NCI-H526 (cell line): Measurements from ENCODE around the gene ARVCF.
A peak's percentile ranks its signal among the peaks of the same experiment; 100 is the strongest.

Source experiments
- DNase-seq, 2 experiments: peaks; one replicate each; lab custom pipeline; 2025; lab: John Stamatoyannopoulos, UW

ARVCF gene

DNA sequence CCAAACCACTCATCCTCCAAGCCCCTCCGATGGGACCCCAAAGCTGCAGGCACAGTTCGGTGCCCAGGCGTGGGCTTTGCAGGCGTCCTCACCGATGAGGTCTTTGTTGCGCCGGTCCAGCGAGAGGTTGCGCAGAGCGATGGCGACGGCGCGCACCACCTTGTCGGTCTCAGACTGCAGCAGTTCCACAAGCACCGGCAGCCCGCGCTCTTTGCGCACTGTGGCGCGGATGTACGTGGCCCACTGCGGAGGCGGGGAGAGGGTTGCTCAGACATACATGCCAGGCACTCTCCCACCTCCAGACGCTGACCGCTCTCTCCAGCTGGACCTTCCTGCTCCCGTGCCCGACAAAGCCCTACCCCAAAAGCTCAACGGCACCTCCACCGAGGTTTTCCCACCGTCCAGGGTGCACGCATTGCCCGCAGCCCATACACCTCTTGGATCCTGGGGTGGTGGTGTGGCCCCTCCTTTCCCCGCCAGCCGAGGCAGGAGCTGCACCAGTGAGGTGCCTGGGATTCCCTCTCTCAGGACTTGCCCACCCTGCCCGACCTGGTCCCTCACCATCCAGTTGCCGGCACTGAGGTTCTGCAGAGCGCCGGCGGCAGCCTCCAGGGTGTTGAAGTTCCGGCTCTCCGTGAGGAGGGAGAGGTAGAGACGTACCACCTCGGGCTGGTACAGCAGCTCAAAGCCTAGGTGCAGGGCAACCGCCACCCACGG lies 42.9 kb downstream of the ARVCF start:
- no peak for DNase-seq

DNA sequence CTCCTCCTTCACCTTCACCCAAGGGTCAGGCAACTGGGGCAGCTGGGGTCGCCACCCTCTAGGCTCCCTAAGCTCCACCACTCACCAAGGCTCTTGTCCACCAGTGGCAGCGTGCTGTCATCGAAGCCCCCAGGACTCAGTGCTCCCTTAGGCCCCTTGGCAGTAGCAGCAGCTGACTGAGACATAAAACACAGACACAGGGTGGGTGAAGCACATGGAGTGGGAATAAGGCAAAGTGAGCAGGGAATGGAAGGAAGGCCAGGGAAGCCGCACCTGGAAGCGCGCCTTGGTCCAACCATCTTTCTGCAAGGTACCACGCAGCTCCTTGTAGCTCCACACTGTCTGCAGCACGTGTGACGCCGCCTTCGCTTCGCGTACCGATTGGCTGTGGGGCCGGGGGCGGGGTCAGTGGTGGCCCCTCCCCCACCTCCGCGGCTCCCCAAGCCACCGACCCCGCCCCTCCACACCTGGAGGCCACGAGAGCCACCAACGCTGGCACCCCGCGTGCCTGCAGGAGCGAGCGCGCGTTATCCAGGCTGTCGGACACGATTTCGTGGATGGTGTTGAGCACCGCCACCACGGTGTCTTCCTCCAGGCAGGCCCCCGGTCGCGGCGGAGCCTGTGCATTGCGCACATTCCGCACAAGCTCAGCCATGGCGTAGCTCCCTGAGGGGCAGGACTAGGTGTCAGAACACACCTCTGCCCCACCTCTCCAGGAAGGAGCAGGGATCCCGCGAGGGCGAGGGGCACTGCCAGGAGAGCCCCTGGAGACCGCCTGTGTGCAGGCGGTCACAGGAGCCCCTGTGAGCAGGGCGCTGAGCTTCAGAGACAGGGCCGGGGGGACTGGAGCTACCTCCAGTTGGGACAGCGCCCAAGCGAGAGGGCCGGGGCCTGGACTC lies 43.7 kb downstream of the ARVCF start:
- no peak for DNase-seq

DNA sequence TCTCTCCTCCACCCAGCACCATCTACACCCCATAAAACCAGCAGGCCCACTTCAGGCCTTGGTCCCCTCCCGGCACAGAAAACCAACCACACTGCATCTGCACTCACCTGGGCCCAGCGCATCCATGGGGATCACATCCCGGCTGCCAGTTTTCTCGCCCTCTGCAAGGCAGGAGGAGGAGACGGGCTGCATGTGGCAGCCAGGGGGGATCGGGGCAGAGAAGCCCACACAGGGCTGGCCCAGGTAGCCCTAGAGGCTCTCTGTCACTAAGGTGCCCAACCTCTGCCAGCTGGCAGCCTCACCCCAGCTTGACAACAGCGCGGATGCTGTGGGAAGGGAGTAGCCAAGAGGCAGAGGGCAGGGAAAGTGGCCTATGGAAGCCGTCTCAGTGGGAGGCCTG lies 44.4 kb downstream of the ARVCF start:
- DNase-seq, result no peak

DNA sequence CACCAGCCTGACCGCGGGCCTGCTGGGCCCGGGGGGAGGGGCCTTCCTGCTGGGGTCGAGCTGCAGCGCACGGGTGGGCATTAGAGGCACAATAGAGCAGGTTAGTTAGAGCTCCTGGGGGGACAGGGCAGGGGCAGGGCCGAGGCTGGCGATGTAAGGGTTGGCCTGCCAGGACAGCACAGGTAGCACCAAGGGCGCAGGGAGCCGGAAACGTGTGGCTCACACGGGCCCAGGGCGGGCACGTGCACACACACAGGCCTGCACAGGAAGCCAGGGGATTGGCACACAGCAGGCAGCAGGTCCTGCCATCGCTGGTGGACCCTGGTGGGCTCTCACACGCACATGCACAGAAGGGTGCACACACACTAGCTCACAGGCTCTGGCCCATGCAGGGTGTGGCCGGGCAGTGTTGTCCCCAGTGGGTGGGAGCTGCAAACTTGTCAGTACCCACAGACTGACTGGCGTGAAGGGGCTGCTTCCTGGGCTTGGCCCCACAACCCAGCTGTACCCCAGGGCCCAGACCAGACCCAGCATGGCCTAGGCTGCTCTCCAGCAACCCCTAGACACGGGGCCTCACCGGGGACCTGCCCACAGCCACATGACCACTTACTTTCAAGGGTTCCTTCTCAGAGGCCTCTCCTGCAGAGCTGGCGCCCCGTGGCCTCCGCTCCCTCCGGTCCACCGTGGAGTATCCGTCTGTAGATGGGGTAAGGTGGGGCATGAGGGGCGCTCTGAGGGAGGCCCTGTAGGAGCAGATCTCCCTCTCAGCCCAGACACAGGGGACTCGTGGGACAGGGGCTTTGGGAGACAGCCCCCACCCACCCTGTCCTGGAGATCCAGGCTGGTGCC lies 45.1 kb downstream of the ARVCF start:
- DNase-seq, result no peak

DNA sequence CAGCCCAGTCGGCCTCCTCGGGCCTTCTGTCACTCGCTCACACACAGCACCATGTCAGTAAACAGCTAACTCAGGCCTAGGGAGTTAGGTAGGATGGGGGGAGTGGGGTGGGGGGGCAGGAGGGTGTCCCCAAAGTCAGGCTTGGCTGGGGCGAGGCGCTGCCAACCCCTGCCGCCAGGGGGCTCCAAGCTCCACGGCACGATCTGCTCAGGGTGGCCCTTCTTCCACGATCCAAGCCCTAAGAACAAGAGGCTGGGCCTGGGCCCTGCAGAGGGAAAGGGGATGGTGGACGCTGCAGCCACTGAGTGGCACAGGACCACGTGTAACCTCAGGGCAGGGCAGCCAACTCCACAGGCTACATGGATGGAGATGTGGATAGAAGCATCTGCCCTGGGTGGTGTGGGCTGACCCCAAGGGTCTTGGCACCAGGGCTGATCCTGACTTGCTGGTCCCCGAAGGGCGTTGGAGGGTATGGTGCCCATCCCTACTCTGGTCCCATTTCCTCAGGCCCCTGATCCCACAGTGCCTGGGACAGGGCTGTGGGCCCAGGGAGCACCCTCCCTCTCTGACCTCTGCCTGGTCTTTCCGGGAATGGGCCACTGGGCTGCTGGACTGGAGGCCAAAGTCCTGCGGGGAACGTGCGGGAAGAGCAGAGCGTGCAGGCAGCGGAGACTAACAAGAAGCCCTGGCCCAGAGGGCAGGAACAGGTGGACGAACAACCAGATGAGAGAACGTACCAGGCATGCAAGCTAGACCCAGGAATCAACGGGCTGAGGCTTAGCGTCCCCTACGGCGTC lies 45.9 kb downstream of the ARVCF start:
- DNase-seq, result peak; percentile 21 to 60

DNA sequence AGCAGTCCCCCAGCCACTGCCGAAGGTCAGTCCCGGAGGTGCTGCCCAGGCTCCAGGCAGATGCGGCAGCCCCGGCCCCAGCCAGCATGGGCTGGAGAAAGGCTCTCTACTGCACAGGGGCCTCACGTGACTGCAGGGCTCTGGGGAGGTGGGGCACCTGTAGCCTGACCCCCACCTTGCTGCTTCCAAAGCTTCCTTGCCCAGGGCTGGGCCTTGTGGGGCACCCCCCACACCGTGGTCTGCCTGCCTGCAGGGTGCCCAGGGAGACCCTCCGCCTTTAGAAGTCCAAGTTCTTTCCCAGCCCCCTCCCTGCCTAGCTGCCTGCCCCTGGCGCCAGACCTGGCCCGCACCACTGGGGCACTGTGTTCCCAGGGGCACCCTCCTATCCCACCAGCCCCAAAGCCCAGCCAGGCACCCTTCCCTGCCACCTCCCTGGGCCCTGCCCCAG lies 46.6 kb downstream of the ARVCF start:
- no peak for DNase-seq

DNA sequence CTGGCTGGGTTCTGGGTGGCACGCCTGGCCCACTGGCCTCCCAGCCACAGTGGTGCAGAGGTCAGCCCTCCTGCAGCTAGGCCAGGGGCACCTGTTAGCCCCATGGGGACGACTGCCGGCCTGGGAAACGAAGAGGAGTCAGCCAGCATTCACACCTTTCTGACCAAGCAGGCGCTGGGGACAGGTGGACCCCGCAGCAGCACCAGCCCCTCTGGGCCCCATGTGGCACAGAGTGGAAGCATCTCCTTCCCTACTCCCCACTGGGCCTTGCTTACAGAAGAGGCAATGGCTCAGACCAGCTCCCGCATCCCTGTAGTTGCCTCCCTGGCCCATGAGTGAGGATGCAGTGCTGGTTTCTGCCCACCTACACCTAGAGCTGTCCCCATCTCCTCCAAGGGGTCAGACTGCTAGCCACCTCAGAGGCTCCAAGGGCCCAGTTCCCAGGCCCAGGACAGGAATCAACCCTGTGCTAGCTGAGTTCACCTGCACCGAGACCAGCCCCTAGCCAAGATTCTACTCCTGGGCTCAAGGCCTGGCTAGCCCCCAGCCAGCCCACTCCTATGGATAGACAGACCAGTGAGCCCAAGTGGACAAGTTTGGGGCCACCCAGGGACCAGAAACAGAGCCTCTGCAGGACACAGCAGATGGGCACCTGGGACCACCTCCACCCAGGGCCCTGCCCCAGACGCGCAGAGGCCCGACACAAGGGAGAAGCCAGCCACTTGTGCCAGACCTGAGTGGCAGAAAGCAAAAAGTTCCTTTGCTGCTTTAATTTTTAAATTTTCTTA lies 47.3 kb downstream of the ARVCF start:
- no peak for DNase-seq

DNA sequence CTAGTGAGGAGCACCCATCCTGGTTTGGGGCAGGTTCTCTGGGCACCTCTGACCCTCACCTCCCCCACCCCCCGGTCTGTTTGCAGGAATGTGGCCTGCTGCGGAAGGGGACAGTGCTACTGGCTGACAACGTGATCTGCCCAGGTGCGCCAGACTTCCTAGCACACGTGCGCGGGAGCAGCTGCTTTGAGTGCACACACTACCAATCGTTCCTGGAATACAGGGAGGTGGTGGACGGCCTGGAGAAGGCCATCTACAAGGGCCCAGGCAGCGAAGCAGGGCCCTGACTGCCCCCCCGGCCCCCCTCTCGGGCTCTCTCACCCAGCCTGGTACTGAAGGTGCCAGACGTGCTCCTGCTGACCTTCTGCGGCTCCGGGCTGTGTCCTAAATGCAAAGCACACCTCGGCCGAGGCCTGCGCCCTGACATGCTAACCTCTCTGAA lies 48.2 kb downstream of the ARVCF start:
- no peak for DNase-seq

DNA sequence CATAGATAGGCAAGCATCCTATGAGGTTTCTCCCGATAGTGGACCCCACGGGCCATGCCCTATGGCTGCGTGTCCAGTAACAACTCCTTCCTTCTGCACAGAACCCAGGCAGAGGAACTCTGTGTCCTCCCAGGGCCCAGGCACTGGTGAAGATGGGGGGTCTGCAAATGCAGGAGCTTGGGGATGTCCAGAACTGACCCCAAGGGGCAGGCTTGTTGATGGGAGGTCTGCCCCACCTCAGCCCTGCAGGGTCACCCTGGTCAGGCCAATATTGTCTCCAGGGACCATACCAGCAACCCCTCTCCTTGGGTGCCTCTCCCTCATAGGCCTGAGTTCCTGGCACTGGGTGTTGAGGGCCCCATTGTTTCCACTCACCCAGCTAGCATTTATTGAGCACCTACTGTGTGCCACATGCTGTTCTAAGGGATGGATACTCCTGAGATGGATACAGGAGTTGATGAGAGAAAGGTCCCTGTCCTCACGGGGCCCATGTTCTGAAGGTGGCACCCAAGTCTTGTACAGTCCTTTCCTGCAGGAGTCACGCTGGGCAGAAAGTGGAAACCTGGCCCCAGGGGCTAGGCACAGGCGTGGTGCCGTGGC lies 48.7 kb downstream of the ARVCF start:
- no peak for DNase-seq

DNA sequence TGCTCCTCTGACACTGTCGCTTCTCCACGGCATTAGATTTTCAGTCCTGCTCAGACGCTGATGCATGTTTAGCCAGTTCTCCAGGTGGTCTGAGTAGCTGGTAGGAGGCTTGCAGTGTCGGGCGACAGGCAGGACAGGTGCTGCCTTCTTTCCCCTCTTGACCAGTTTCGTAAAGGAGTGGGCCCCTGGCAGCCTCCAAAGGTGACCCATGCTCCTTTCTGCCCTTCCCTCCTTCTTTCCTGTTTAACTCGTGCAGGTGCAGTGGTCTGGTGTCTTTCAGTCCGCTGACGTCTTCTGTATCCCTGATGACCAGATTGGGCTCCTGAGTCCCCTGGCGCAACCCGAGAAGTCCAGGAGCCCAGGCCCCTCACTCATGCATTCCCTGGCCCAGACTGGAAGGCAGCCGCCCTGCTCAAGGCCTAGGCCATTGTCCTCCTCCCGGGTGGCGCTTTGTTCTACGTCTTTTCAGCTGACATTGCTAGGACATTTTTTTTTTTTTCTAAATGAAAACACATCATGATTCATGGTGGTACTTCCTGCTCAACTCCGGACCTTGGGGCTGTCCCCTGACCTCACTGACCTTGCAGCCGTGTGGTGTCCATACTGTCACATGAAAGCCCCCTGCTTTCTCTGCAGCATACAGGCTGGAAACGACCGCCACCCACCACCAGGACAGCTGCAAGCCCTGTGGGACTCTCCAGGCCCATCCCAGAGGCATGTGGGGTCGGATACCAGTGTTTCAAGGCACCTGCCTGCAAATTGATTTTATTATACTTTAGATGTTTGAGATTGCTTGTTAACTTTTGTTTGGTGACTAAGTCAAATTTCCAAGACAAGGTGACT lies 49.5 kb downstream of the ARVCF start:
- DNase-seq, result no peak

DNA sequence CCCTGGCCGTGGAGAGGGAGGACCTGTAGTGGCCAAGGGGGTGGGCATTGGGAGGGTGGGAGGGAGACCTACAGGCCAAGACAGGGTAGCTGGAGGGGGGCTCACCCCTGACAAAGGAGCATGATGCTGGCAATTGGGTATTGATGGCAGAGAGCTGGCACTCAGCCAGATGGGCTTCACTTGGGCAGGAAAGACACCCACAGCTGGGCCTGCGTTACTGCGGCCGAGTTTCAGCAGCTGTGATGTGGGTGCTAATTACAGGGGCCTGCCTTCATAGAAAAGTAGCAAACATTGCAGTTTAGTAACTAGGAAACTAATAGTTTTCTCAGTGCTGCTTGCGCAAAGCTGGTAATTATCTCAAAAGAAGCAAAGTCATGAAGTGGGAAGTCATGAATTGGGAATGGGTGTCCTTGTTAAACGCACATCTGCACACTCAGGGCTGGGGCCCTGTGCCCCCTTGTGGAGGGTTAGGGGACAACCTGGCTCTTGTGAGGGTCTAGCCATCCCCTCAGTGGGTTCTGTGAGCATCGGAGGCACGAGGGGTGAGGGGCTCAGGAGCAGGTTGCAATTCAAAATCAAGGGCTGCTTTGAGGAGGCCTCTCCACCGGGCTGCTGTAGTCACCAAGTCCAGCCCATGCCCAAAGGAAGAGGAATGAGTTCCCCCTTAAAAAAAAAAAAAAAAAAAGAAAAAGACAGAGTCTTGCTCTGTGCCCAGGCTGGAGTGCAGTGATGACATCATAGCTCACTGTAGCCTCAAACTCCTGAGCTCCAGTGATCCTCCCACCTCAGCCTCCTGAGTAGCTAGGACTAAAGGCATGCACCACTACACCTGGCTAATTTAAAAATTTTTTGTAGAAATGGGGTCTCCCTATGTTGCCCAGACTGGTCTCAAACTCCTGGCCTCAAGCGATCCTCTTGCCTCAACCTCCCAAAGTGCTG lies 50.6 kb downstream of the ARVCF start:
- DNase-seq, result peak in 1 of 2 experiments; percentile 22

DNA sequence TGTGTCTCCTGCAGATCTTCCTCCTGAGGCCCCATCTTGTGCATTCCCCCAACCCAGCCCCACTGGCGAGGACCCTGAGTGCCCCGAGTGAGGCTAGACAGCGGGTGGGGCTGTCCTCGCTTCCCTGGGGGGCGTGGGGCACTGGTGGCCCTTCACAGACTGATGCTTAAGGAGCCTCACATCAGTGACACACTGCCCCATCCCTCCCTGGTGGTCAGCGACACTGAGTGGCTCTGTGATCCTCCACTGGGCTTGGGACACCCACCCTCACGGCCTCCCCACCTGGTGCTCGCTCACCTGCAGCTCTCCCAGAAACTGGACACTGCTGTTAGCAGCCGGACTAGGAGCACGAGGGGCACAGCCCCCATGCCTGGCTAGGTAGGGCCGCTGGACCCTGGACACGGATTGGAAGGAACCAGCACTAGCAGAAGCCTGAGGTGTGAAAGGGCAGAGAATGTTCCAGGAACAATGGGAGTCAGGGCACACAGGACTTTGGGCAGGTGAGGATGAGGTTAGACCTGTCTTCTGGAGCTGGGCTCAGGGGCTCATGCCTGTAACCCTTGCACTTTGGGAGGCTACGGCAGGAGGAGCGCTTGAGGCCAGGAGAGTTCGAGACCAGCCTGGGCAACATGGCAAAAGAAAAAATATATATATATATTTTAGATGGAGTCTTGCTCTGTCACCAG lies 51.8 kb downstream of the ARVCF start:
- no peak for DNase-seq

DNA sequence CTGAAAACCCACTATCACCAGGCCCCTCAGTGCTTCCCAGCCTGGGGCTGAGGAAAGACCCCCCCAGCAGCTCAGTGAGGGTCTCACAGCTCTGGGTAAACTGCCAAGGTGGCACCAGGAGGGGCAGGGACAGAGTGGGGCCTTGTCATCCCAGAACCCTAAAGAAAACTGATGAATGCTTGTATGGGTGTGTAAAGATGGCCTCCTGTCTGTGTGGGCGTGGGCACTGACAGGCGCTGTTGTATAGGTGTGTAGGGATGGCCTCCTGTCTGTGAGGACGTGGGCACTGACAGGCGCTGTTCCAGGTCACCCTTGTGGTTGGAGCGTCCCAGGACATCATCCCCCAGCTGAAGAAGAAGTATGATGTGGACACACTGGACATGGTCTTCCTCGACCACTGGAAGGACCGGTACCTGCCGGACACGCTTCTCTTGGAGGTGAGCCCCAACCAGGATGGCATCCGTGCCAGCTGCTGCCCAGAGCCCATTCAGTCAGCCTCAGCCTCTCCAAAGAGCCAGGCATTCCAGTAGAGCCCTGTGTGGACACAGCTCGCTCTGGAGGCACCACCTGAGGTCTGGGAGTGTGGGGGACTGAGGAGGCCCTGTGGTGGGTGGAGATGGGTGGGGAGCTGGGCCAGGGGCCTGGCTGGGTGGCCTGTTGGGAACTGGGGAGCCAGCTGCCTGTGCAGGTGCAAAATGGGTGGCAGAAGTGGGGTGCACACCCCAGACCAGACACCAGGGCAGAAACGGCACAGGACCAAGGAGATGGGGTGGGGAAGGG lies 52.6 kb downstream of the ARVCF start:
- no peak for DNase-seq

DNA sequence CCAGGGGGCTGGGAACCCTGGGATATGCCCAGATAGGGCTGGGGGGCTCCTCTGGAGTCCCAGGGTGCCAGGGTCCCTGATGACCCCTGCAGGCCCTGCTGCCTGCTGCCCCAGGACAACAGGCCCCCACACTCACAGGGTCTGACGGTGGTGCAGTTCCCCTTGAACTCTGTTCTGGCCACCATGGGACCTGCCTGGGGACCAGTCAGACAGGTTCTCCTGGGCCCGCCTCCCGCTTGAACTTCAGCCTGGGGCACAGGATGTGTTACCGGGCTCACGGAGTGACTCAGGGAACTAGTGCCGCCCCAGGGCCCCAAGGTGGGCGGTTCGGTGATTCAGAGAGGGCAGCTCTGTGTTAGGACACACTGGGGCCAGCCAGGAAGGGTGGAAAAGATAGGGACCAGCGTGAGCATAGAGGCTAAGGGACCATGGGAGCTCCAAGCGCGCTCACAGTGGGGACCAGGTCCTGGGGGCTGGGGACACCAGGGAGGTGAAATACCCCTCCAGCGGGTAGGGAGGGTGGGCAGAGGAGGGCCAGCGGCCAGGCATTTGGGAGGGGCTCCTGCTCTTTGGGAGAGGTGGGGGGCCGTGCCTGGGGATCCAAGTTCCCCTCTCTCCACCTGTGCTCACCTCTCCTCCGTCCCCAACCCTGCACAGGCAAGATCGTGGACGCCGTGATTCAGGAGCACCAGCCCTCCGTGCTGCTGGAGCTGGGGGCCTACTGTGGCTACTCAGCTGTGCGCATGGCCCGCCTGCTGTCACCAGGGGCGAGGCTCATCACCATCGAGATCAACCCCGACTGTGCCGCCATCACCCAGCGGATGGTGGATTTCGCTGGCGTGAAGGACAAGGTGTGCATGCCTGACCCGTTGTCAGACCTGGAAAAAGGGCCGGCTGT lies 53.5 kb downstream of the ARVCF start:
- DNase-seq, result peak; percentile 41 to 76

DNA sequence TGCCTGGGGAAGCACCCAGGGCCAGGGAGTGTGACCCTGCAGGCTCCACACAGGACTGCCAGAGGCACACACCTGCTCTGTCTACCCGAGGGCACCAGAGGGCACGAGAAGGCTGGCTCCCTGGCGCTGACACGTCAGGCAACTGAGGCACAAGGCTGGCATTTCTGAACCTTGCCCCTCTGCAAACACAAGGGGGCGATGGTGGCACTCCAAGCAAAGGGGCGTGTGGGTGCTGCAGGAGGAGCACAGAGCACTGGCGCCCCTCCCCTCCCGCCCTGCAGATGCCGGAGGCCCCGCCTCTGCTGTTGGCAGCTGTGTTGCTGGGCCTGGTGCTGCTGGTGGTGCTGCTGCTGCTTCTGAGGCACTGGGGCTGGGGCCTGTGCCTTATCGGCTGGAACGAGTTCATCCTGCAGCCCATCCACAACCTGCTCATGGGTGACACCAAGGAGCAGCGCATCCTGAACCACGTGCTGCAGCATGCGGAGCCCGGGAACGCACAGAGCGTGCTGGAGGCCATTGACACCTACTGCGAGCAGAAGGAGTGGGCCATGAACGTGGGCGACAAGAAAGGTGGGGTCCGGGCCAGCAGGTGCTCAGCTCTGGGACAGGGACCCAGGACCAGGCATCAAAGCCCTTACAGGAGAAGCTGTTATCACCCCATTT lies 54.2 kb downstream of the ARVCF start:
- peak; percentile 63 to 91 for DNase-seq
